Kidney epithelial cell (primary cell): ENCODE data around the gene EHD4. TPM values are rescaled to one million over a fixed set of nuclear protein-coding genes. Genes with fewer than 3 reads are reported as not detected.

ENCODE experiments used
- DNase-seq: peaks from one replicate; pipeline ENCODE4 v3.0.0-alpha.2; 2010; ENCODE audit warnings: low read depth
- H3K27me3 ChIP-seq: 2 replicates; pipeline ENCODE4 v1.6.0; 2011; ENCODE audit warnings: low read length; ENCODE audit not compliant: control insufficient read depth, insufficient read depth
- H3K36me3 ChIP-seq: 2 replicates; pipeline ENCODE4 v1.5.1; 2011; ENCODE audit warnings: low read length; ENCODE audit not compliant: control insufficient read depth, insufficient read depth
- H3K4me3 ChIP-seq: 2 replicates; pipeline ENCODE4 v1.5.1; 2011; ENCODE audit warnings: low read depth, mild to moderate bottlenecking, control low read depth, low read length
- total RNA-seq: library from RNA; depleted of rRNA; stranded (reverse); fragments of >200 nt; gene quantifications from 2 replicates; pipeline ENCODE4 v1.2.3, GENCODE V29; 2015
- TF ChIP-seq, protein P1 (sequence below): IDR thresholded peaks from 2 replicates; pipeline ENCODE4 v1.5.1; 2011; ENCODE audit warnings: mild to moderate bottlenecking, moderate library complexity, low read length, control low read depth, inconsistent platforms; ENCODE audit not compliant: insufficient read depth, poor library complexity, severe bottlenecking

EHD4 gene
- total RNA-seq, 1 donor from 2014 or later: 30.1 TPM

DNA sequence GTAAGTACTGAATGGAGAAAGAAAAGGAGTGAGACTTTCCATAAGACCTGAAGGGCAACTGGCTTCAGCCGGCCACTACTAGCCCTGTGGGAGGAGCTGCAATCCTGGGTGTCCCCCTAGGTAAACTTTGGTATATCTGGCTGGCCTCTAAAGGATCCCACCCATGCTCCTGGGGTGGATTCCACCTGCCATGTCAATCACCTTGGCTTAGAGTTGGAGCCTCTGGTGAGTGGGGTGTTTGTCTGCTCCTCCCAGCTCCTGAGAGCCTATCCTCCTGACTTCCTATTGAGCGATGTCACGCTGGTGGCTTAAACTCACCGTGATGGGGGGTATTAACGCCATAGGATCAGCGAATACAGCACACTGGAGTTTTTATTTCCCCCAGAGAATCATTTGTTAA is 81.1 kb downstream of the EHD4 start:
- no peaks in the 10 kb centered on the region for H3K36me3 ChIP-seq
- H3K27me3 ChIP-seq: no peaks in the 10 kb centered on the region
- H3K4me3 ChIP-seq: no peak overlapping the region
- DNase-seq: no peak
- TF ChIP-seq, protein P1, sequence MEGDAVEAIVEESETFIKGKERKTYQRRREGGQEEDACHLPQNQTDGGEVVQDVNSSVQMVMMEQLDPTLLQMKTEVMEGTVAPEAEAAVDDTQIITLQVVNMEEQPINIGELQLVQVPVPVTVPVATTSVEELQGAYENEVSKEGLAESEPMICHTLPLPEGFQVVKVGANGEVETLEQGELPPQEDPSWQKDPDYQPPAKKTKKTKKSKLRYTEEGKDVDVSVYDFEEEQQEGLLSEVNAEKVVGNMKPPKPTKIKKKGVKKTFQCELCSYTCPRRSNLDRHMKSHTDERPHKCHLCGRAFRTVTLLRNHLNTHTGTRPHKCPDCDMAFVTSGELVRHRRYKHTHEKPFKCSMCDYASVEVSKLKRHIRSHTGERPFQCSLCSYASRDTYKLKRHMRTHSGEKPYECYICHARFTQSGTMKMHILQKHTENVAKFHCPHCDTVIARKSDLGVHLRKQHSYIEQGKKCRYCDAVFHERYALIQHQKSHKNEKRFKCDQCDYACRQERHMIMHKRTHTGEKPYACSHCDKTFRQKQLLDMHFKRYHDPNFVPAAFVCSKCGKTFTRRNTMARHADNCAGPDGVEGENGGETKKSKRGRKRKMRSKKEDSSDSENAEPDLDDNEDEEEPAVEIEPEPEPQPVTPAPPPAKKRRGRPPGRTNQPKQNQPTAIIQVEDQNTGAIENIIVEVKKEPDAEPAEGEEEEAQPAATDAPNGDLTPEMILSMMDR: no peak

DNA sequence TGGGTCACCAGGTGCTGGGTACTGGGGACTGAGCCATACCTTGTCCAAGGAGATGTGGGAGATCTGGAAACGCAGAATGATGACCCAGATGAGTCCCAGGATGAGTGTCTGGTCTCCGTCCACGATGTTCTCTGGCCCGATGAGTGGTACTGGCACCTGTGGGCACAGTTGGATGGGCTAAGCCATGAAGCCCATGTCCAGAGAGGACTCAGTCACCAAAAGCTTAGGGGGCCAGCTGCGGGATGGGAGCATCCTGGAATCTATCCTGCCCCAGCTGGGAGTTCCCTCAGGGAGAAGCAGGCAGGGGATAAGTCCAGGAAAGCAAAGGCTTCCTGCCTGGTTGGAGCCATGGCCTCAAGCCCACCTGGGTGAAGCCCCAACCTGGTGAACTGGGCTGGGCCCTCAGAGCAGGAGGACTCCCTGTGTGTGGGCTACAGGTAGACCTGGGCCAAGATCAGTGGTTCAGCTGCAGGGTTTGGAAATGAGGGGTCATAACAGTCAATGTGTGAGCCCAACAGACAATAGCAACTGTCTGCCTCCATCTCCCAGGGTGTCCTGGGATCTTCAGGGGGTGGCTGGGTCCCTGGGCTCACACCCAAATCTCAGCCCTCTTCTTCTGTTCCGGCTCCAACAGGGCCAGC is 82.2 kb downstream of the EHD4 start:
- no peak for DNase-seq
- Histone ChIP-seq H3K27me3 (no peaks in the 10 kb centered on the region), H3K36me3 (no peaks in the 10 kb centered on the region), H3K4me3 (no peak overlapping the region)
- TF ChIP-seq, protein P1: no peak

DNA sequence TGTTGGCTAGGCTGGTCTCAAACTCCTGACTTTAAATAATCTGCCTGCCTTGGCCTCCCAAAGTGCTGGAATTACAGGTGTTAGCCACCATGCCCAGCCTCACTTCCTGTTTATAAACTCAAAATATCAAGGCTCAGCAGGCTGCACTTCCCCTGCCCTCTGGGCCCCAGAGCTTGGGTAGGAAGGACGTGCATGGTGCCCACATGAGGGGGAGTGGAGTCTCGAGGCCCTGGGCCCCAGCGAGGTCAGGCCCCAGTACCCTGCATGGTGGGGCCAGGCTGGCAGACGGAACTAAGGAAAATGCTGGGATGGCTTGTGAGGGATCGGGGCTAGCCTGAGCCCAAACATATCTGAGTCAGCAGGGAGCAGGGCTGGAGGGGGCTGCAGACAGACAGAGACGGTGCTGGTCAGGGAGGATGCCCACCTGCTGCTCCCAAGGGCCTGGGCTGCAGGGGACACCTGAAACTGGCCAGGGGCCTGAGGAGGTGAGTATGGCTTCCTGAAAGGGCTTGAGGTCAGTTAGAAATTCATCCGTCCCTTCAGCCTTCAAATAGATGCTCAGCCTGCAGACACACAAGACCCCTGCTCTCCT is 83.6 kb downstream of the EHD4 start:
- Histone ChIP-seq H3K36me3 (no peaks in the 10 kb centered on the region), H3K4me3 (no peak overlapping the region), H3K27me3 (no peaks in the 10 kb centered on the region)
- TF ChIP-seq, protein P1: no peak
- DNase-seq: no peak

DNA sequence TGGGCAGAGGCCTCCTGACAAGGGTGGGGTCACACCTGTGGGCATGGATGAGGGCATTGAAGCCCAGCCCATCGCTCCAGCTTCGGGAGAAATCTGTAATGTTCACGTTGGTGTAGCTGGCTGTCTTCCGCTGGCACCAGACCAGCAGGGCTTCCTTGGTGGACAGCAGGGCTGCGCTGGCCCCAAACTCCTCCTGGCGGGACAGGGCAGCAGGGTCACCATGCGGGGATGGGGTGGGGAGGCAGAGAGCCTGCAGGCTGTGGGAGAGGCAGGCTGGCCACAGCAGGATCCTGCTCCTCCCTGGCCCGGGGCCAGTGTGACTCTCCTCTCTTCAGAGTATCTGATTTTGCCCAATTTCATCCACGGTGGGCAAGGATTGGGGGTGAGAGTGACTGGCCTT is 84.5 kb downstream of the EHD4 start:
- Histone ChIP-seq H3K36me3 (no peaks in the 10 kb centered on the region), H3K27me3 (no peaks in the 10 kb centered on the region), H3K4me3 (no peak overlapping the region)
- TF ChIP-seq, protein P1: no peak
- no peak for DNase-seq

DNA sequence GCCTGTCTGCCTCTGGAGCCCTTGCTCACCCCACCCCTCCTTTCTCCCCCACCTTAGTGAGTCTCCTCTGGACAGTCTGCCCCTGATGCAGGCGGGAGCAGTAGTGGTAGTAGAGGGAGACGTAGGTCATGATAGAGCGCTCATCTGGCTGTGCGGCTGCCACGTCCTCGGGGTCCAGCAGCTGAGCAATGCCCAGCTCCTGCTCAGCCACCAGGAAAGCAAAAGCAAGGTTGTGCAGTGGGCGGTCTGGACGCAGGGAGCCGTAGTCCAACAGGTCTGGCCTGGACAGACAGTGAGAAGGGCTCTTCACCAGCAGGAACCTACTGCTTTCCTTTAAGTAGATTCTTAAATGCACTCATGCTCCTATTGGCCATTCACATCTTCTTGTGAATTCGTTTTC is 85.2 kb downstream of the EHD4 start:
- no peaks in the 10 kb centered on the region for H3K36me3 ChIP-seq
- peaks cover 2% of the 10 kb centered on the region for H3K27me3 ChIP-seq
- H3K4me3 ChIP-seq: no peak overlapping the region
- no peak for DNase-seq
- TF ChIP-seq, protein P1: no peak

DNA sequence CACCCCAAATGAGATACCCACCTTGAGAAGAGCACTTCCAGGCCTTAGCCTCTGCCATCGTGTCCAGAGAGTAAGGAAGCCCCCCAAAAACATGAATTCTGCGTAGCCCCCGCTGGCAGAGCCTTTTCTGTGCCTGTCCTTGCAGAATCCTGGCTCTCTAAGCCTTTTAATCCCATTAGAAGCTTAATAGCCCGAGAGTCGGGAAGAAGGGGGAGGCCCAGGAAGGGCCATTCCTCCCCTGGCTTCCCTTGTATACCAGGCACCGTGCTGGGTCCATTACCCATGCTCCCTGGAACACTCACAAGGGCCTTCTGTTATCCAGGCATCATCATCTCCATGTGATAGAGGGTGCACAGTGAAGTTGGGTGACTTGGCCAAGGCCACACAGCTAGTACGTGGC is 85.6 kb downstream of the EHD4 start:
- TF ChIP-seq, protein P1: no peak
- Histone ChIP-seq H3K4me3 (no peak overlapping the region), H3K27me3 (peaks cover 2% of the 10 kb centered on the region), H3K36me3 (no peaks in the 10 kb centered on the region)
- no peak for DNase-seq
